Activated naive CD4-positive, alpha-beta T cell treated with anti-CD3 and anti-CD28 coated beads, Interleukin-2, amount 50 U/mL, for 16 hours (primary cell): ENCODE measurements around the gene SNRNP48.
A peak's percentile ranks its signal among the peaks of the same experiment; 100 is the strongest.

Experiments
- DNase-seq: peaks from one replicate; pipeline ENCODE4 v3.0.0-alpha.2; 2020

Gene SNRNP48, protein sequence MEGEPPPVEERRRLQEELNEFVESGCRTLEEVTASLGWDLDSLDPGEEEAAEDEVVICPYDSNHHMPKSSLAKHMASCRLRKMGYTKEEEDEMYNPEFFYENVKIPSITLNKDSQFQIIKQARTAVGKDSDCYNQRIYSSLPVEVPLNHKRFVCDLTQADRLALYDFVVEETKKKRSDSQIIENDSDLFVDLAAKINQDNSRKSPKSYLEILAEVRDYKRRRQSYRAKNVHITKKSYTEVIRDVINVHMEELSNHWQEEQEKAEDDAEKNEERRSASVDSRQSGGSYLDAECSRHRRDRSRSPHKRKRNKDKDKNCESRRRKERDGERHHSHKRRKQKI

DNA sequence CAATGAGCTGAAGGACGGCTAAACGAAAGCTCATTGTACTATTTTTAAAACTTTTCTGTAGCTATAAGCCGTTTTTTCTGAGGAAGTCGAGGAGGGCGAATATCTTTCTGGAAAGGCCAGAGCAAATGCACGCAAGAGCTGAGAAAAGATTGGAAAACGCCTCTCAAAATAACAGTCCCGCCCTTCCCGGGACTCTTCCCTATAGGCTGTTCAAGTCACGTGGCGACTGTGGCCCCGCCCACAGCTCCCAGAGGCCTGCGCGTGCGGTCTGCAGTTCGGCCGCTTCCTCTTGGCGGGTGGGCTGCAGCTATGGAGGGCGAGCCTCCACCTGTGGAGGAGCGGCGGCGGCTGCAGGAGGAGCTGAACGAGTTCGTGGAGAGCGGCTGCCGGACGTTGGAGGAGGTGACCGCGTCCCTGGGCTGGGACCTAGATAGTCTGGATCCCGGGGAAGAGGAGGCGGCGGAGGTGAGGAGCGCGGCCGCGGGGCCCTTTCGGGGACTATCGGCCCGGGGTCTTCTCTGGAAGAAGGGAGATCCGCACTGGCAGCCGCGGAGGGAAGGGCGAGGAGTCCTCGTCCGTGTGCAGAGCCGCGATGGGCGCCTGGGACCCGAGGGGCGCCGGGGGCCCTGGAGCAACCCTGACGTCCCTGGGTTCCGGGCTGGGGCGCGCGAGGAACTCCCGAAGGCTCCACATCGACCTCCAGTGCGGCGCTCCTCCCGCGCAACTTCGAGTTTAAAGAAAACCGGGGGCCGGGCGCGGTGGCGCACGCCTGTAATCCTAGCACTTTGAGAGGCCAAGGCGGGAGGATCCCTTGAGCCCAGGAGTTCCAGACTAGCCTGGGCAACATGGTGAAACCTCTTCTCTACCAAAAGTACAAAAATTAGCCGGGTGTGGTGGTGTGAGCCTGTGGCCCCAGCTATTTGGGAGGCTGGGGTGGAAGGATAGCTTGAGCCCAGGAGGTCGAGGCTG, at the start of gene SNRNP48:
Gene SNRNP48 (plus strand): TSS at position 250 of the 969 bp plus-strand sequence. CDS start 60 bp downstream, at position 310.
- DNase-seq, result peak; percentile 93

DNA sequence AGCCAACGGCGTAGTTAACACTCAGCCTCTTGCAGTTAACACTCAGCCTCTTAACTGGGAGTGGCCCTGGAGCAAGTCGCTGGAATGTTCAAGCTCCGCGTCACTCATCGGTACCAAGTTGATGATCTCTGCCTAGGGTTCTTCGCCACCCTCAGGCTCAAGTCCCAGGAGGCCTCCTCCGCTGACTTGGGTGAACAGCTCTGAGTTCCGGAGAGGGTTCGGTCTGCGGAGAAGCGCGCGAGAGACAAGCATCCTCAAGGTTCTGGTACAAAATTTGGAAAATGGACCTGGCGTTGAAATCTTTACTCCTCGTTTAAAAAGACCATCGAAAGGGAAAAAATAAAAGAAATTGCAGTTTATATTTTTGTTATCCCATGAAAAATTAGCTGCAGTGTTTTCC, 49.4 kb upstream of the SNRNP48 start:
- DNase-seq, result no peak

DNA sequence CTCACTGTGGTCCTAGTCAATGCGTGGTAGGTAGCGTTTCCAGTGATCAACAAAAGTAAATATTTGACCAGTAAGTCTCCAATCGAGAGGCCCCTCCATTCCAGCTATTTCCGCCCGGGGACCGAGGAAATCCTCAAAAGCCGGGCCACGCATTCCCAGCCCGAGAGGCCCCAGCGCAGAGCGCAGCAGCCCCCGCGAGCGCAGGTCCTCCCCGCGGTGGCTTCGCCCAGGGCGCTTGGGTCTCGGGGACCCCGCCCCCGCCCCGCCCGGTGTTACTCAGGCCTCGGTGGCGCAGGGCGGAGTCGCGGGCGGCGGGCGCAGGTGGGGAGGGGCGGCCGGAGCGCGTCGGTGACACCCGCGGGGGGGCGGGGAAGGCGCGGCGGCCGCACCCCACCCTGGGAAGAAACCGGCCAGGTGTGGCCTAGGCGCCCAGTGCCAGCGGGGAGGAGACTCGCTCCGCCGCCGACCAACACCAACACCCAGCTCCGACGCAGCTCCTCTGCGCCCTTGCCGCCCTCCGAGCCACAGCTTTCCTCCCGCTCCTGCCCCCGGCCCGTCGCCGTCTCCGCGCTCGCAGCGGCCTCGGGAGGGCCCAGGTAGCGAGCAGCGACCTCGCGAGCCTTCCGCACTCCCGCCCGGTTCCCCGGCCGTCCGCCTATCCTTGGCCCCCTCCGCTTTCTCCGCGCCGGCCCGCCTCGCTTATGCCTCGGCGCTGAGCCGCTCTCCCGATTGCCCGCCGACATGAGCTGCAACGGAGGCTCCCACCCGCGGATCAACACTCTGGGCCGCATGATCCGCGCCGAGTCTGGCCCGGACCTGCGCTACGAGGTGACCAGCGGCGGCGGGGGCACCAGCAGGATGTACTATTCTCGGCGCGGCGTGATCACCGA, 48.6 kb upstream of the SNRNP48 start, which contains the start of gene DSP:
Gene DSP (plus strand): TSS at position 497 of the 890 bp plus-strand sequence. CDS start 245 bp downstream, at position 742.
- peak; percentile 37 for DNase-seq

DNA sequence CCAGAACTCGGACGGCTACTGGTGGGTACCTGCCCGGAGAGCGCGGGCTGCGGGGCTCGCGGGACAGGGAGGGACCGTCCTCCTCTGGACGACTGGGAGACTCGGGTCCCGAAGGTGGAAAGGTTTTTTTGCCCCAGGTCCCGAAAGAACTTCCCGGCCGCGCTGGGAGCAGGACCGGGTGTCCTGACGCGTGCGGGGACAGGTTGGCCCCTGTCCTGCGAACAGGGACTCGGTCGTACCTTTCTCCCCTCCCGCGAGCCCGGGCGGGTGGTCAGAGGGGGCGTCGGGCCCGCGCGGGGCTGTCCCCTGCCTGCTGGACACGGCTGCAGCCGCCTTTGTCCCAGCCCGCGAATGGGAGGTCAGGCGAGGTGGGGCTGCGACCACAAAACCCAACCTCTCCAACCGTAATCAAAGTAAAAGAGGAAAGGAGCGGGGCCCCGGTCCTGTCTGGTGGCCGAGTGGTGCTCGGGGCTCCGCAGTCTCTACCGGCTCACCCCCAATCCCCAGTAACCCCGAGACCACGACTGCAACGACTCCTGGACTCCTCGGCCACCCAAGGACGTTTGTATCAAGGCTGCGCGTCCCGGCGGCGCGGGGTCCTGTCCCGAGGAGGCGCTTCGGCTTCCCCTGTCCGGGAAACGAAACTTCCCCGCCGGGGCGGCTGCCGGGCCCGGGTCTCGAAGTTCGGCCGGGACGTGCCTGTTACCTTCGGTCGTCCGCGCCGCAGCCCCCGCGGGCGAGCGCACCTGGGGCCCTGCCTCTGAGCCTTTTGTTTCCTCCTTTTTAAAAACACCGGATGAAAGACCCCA, 47.7 kb upstream of the SNRNP48 start:
- peak; percentile 14 for DNase-seq

DNA sequence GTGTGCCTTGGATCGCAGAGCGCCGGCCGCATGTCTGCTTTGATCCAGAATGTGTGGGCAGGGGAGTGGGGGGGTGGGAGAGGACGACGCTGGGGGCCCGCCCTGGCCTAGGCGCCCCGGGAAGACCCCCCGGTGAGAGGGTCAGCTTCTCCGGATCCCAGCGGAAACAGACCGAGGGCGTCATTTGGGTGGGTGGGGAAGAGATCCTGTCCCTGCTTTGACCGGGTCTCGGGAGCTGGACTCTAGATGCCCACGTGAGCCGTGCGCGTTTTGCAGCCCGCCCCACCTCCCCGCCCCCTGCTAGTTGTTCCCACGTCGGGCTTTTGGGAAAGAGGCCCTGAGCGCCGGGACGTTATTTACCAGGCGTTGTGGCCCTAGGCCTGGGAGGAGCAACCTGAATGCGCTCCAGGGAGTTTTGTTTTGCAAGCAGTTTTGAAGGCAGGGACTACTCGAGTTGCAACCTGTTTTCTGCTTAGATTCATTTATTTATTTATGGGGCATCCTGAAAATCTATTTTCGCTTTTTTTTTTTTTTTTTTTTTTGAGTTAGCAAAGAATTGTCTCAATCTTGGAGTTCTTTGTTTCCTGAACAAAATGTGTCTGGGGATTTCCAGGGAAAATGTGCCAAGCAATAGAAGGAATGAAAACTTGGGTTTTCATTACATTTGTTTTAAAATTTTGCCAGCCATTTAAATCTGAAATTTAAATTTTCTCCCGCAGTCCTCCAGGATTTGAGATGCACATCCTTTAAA, 46.9 kb upstream of the SNRNP48 start:
- no peak for DNase-seq

DNA sequence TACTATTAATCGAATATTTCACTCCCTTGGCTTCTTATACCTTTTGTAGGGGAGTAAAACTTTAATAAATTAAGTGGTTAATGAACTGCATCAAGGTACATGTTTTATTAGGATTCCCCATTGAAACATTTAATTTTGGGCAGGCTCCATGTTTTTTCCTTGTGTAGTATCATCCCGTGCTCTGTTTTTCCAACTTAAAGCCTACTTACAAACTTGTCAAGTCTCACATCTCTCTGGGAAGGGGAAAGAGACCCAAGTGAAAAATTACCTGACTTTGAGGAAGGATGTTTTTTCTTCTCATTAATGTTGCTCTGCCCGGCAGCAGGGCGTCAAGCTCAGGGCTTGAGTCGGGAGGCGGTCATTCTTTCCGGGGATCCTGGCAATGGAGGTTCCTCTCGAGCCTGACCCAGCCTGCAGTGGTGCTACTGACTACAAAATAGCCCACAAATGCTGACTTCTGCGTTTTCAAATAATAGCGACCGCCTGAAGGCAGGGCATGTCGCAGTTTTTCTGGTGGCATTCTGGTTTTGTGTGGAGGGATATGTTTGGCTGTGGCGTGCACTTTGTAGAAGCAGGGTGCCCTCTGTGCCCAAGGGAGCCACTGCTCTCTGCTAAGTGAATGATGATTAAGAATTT, 46.1 kb upstream of the SNRNP48 start:
- DNase-seq, result no peak

DNA sequence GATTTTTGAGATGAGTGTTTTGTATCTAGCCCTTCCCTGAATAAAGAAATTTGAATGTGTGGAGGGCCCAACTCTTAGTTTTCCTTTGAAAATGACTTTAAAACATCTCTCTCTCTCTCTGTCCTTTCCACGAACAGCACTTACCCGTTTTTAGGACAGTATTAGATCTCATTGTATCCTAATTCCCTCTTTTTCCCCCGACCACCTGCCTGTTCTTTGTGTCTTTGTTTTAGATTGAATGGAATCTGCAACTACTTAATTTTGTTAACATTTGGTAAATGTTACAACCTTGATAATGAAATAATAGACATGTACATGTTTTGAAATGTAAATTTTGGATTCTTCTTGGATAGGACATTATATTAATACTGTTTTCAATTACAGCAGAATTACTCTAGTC, 45.4 kb upstream of the SNRNP48 start:
- DNase-seq, result no peak

DNA sequence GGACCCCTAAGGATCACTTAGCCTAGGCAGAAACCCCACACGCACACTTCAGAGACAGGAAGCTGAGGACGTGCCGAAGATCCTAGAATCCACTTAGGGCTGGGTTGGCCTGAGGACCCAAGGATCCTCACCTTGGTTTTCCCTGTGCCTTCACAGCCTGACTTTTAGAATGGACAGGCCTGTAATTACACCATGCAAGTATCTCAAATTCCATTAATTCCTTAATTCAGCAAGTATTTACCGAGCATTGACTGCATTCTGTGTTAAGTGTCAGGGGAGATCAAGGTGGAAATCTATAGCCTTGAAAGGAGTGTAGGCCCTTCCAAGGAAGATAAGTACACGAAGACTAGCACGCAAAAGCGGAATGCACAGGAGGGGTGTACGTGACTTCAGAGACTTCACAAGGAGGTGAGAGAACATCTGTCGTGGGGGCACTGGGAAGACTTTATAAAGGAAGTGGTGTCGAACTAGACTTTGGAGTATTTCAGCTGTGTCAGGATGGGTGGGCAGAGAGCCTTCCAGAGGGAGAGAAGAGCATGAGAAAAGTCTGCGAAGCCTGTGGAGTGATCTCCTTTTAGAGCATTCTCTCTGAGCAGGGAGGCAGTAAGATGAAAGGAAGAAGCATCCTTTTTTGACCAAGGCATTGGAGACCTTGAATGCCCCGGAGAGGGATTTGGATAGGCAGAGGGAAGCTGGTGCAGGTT, 44.5 kb upstream of the SNRNP48 start:
- no peak for DNase-seq

DNA sequence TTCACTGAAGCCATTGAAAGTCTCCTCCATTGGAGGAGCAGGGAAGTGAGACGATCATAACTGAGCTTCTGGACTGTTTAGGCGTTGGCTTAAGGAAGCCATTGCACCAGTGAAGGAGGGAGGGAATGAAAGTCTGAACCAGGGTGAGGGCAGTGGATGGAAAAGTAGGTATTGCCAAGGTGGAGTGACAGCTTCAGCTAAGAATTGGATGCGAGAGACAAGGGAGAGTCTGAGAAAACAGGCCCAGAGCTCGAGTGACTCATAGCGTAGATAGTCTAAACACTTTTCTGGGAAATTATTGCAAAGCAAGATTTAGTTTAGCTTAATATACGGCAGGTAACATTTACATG, 44.0 kb upstream of the SNRNP48 start:
- DNase-seq, result no peak

DNA sequence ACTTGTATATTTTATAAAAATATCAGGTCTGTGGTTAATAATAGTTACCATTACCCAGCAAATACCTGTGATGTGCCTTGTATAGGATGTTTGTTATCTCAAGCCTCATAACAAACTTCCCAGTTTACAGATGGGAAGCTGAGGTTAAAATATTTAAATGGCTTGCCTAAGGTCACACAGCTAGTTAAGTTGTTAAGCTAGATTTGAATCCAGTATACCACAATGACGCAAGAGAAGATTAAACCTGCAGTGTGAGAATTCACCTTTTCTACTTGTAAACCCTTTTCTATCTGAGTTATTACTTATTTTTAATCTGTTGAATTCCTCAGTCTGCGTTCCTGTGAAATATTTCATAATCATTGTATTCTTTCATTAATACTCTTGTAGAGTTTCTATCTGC, 43.6 kb upstream of the SNRNP48 start:
- DNase-seq, result no peak

DNA sequence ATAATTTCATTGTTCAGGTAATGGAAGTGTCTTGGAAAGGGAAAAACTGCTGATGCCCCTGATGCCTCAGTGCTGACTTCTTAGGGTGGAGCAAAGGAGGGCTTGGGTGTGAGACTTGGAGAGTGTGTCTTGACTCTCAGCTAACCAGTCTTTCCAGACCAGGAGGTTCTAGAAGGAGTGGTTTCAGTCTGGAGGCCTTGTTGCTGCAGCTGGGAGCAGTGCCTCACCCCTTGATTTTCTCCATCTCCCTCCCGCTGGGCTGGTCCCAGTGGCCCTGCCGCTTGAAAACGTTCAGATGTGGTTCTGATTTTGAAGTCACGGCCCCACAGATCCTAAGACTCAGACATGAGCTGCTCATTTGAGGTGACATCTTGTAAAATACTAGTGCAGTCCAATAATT, 43.1 kb upstream of the SNRNP48 start:
- DNase-seq, result no peak

DNA sequence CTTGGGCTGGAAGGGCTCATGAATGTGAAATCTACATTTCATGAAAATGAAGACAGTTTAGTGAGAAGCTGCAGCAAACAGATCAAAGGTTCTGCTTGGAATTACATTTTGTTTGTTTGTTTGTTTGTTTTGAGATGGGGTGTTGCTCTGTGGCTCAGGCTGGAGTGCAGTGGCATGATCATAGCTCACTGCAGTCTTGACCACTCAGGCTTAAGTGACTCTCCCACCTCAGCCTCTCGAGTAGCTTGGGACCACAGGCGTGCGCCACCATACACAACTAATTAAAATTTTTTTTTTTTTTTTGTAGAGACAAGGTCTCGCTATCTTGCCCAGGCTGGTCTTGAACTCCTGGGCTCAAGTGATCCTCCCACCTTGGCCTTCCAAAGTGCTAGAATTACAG, 42.7 kb upstream of the SNRNP48 start:
- DNase-seq, result no peak

DNA sequence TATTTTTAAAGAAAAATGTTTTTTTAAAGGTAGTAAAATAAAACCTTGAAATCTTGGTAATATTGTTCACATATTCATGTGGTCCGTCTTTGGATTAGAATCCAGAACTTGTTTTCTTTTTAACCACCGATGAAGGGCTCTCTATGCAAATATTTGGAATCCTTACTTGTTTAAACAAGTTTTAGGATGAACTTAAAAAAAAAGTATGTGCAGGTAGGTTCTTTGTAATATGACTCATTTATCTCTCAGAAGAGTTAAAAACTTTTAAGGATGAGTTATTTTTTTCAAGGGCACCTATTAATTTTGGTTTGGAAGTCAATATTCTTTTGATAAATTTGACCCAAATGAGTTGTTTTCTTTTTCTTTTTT, 39.6 kb upstream of the SNRNP48 start:
- DNase-seq, result no peak

DNA sequence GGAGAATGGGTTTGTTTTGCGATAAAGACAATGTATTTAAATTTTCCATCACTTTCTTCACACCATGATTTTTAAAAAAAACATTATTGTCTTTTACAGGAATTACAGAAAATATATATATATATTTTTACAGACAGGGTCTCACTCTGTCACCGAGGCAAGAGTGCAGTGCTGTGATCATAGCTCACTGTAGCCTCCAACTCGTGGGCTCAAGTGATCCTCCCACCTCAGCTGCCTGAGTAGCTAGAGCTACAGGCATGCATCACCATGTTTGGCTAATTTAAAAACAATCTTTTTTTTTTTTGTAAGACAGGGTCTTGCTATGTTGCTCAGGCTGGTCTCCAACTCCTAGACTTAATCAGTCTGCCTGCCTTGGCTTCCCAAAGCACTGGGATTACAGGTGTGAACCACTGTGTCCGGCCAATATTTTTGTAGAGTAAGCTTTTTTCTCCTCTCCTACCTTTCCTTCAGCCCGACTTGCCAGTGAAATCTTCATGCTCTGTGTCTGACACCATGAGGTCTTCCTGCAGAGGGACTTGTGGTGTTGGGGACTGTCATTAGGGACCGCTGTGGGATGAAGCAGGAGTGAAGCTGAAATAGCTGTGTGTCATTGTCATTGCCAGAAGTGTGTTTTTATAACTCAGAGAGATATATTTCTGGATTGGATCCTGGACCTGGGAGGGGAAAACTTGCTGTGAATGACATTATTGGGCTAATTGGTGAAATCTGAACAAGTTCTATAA, 35.3 kb upstream of the SNRNP48 start:
- DNase-seq, result no peak

DNA sequence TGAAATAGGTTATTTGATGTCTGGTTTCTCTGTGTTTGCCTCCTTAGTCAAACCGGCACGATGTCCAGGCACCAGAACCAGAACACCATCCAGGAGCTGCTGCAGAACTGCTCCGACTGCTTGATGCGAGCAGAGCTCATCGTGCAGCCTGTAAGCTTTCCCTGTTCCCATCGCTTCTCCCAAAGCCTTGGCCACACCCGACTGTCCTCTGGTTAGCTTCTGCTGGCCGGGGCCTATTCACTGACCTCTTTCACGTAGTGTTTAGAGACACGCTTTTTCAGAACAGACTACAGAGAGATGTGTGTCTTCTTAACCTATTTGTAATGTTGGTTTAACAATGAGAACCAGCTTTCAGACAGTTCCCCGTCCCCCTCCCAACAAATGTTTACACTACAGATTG, 34.3 kb upstream of the SNRNP48 start:
- DNase-seq, result no peak

DNA sequence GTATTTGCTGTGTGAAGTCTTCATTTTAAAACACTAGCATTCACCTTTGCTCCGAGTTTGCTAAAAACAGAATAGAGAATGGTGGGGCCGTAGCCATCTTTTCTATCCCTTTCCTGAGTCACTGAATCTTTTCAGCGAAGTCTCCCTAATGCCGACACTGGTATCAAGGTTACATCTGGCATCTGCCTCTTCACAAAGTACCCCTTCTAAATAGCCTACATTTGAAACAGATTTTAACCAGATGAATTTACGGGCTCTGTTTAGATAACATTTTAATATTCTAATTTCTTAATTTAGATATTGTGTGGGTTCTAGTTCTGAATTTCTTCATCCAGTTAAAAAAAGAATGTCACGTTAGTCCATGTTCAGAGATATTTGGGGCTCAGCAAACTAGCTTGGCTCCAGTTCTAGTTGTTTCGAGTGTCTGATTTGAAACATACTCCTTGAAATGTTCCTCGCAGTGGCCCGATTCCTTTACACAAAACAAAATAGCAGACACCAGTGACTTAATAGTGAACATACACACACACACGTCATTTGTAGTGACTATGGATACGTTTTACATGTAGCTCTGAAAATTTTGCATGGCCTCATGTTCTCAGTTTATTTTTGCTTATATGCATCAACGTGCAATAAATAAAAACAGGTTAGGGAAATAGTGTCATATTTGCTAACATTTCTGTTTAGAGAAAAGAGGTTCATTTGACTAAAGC, 33.4 kb upstream of the SNRNP48 start:
- no peak for DNase-seq

DNA sequence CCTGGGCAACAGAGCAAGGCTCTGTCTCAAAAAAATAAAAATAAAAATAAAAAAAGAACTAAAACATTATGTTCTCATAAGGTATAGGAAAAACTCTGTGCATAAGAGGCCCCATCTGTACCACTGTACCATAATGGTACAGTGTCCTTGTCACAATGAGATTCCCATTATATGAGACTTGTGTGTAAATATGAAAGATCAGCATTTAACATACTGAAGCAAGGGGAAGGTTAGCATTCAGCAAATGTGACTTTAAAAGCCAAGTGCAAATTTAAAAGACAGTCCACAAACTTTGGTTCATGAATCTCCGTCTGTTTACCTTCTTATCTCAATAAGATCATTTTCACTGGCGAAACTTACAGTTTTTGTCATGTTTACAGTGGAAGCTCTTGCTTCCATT, 32.3 kb upstream of the SNRNP48 start:
- DNase-seq, result no peak

DNA sequence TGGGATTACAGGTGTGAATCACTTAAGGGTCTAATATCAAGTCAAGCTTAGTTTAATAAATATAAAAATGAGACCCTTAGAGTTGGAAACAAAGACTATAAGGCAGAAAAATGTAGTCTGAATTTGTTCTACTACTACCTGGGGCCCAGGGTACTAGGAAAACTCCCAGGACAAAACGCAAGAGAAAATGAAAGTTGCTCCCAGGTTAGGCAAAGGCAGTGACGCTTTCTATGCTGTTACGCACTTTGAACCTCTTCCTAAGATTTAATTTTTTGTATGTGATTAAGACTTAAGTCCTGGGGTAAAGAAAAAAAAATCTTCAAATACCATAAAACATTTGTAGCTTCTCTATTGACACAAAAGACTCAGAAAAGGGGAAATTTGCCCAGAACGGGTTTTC, 31.2 kb upstream of the SNRNP48 start:
- DNase-seq, result no peak

DNA sequence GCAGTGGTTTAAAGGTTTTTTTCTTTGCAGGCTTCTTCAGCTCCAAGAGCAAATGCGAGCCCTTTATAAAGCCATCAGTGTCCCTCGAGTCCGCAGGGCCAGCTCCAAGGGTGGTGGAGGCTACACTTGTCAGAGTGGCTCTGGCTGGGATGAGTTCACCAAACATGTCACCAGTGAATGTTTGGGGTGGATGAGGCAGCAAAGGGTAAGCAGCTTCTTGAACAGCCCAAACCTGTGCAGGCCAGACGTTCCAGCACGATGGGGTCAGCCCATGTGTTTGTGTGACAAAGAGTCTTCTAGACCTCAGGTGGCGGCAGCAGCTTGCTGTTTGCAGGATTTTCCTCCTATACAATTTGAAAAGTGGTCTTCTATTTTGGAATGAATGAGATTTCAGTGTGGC, 30.8 kb upstream of the SNRNP48 start:
- no peak for DNase-seq
